Stimulated activated naive B cell treated with anti-CD40 and anti-IgM and Interleukin-4, amounts not matched to agents 10 μg/mL and 1 μg/mL and 100 μg/mL, for 72 hours (primary cell): ENCODE results near the gene NUP58.

ENCODE experiments used
- ATAC-seq, 2 donors: fragments of 150-1000 bp; cut with Tn5 transposase; replicated peaks; 2 replicates each; pipeline ENCODE4 v1.10.0; 2021; ENCODE audit warnings: moderate library complexity in 1 of 2
- DNase-seq: peaks from one replicate; pipeline ENCODE4 v3.0.0; 2021
- H3K27ac Mint-ChIP-seq: one replicate; pipeline ENCODE4 v1.8.0; 2022; ENCODE audit warnings: mild to moderate bottlenecking, mixed read lengths
- H3K27me3 Mint-ChIP-seq, 2 donors: one replicate each; pipeline ENCODE4 v1.8.0; 2022; ENCODE audit warnings: mixed read lengths in 2 of 2
- H3K36me3 Mint-ChIP-seq, 2 donors: one replicate each; pipeline ENCODE4 v1.8.0; 2022; ENCODE audit warnings: mixed read lengths in 2 of 2, mild to moderate bottlenecking in 1 of 2
- H3K4me1 Mint-ChIP-seq, 2 donors: one replicate each; pipeline ENCODE4 v1.8.0; 2022; ENCODE audit warnings: mixed read lengths in 2 of 2, mild to moderate bottlenecking in 1 of 2
- H3K4me3 Mint-ChIP-seq, 2 donors: one replicate each; pipeline ENCODE4 v1.8.0; 2022; ENCODE audit warnings: mild to moderate bottlenecking in 2 of 2, mixed read lengths in 2 of 2, moderate library complexity in 1 of 2
- H3K9me3 Mint-ChIP-seq, 2 donors: one replicate each; pipeline ENCODE4 v1.8.0; 2022; ENCODE audit warnings: mixed read lengths in 2 of 2, mild to moderate bottlenecking in 1 of 2

Gene NUP58

GRCh38 chr13:25375727-25376358 lies 74.4 kb downstream of the NUP58 start:
- Mint-ChIP-seq H3K27me3 (peaks cover 47 to 54% of the 10 kb centered on the region in 2 donors), H3K9me3 (no peaks in the 10 kb centered on the region), H3K4me1 (peaks cover 4 to 16% of the 10 kb centered on the region in 2 donors), H3K36me3 (no peaks in the 10 kb centered on the region), H3K4me3 (no peak overlapping the region), H3K27ac (no peak overlapping the region)
- DNase-seq: no peak
- peak; percentile 45 to 57 for ATAC-seq

- Mint-ChIP-seq H3K27ac (no peak overlapping the region), H3K4me1 (peaks cover 4 to 10% of the 10 kb centered on the region in 2 donors), H3K9me3 (no peaks in the 10 kb centered on the region), H3K27me3 (peaks cover 47 to 58% of the 10 kb centered on the region in 2 donors), H3K4me3 (no peak overlapping the region), H3K36me3 (no peaks in the 10 kb centered on the region)
- ATAC-seq (no peak), DNase-seq (no peak)
These were observed 76.0 kb downstream of the NUP58 start for GRCh38 chr13:25377244-25377962.

GRCh38 chr13:25378528-25378927 lies 77.1 kb downstream of the NUP58 start:
- ATAC-seq: no peak
- peaks cover 40 to 56% of the 10 kb centered on the region in 2 donors for H3K27me3 Mint-ChIP-seq
- H3K4me3 Mint-ChIP-seq: no peak overlapping the region
- H3K4me1 Mint-ChIP-seq: peaks cover 0 to 4% of the 10 kb centered on the region in 2 donors
- H3K9me3 Mint-ChIP-seq: no peaks in the 10 kb centered on the region
- DNase-seq: no peak
- no peaks in the 10 kb centered on the region for H3K36me3 Mint-ChIP-seq
- no peak overlapping the region for H3K27ac Mint-ChIP-seq

- DNase-seq (no peak), ATAC-seq (no peak)
- Mint-ChIP-seq H3K9me3 (no peaks in the 10 kb centered on the region), H3K4me1 (peaks cover 0 to 4% of the 10 kb centered on the region in 2 donors), H3K4me3 (no peak overlapping the region), H3K36me3 (no peaks in the 10 kb centered on the region), H3K27ac (no peak overlapping the region), H3K27me3 (peaks cover 35 to 56% of the 10 kb centered on the region in 2 donors)
These were observed 77.6 kb downstream of the NUP58 start for GRCh38 chr13:25379011-25379410.

GRCh38 chr13:25380082-25380481 lies 78.7 kb downstream of the NUP58 start:
- no peaks in the 10 kb centered on the region for H3K36me3 Mint-ChIP-seq
- ATAC-seq (no peak), DNase-seq (no peak)
- no peak overlapping the region for H3K27ac Mint-ChIP-seq
- peaks cover 0 to 2% of the 10 kb centered on the region in 2 donors for H3K4me1 Mint-ChIP-seq
- no peak overlapping the region for H3K4me3 Mint-ChIP-seq
- peaks cover 37 to 52% of the 10 kb centered on the region in 2 donors for H3K27me3 Mint-ChIP-seq
- H3K9me3 Mint-ChIP-seq: no peaks in the 10 kb centered on the region

GRCh38 chr13:25380741-25381324 lies 79.4 kb downstream of the NUP58 start:
- H3K27me3 Mint-ChIP-seq: peaks cover 31 to 45% of the 10 kb centered on the region in 2 donors
- no peaks in the 10 kb centered on the region for H3K9me3 Mint-ChIP-seq
- ATAC-seq: no peak

GRCh38 chr13:25384758-25385410 lies 83.5 kb downstream of the NUP58 start:
- Mint-ChIP-seq H3K4me1 (no peaks in the 10 kb centered on the region), H3K36me3 (no peaks in the 10 kb centered on the region), H3K27me3 (peaks cover 39 to 44% of the 10 kb centered on the region in 2 donors), H3K27ac (no peak overlapping the region), H3K9me3 (no peaks in the 10 kb centered on the region), H3K4me3 (no peak overlapping the region)
- ATAC-seq (no peak), DNase-seq (no peak)

More at GRCh38 chr13:25380741-25381324, 79.4 kb downstream of the NUP58 start:
- Mint-ChIP-seq H3K36me3 (no peaks in the 10 kb centered on the region), H3K4me1 (no peaks in the 10 kb centered on the region), H3K27ac (no peak overlapping the region), H3K4me3 (no peak overlapping the region)
- no peak for DNase-seq

- no peak overlapping the region for H3K4me3 Mint-ChIP-seq
- no peak for DNase-seq
- H3K27me3 Mint-ChIP-seq: peaks cover 14 to 20% of the 10 kb centered on the region in 2 donors
- no peak for ATAC-seq
- H3K4me1 Mint-ChIP-seq: no peaks in the 10 kb centered on the region
- H3K27ac Mint-ChIP-seq: no peak overlapping the region
- peaks cover 0 to 6% of the 10 kb centered on the region in 2 donors for H3K9me3 Mint-ChIP-seq
- no peaks in the 10 kb centered on the region for H3K36me3 Mint-ChIP-seq
These were observed 90.5 kb downstream of the NUP58 start for GRCh38 chr13:25391932-25392331.
